HEK293 (cell line): ENCODE results near the gene TMEM150C.

Experiments used
- CTCF ChIP-seq: fragments of 450-650 bp; formaldehyde crosslinking; IDR thresholded peaks from 2 replicates; pipeline ENCODE4 v1.5.1; 2016; ENCODE audit warnings: missing biosample characterization, missing genetic modification characterization
- PATZ1 ChIP-seq: fragments of 450-650 bp; formaldehyde crosslinking; IDR thresholded peaks from 2 replicates; pipeline ENCODE4 v1.5.1; 2016; ENCODE audit warnings: missing biosample characterization, missing genetic modification characterization
- REST ChIP-seq: fragments of 450-650 bp; formaldehyde crosslinking; IDR thresholded peaks from 2 replicates; pipeline ENCODE4 v1.5.1; 2016; ENCODE audit warnings: missing biosample characterization, missing genetic modification characterization
- SALL2 ChIP-seq: fragments of 450-650 bp; formaldehyde crosslinking; IDR thresholded peaks from 2 replicates; pipeline ENCODE4 v1.5.0; 2017; ENCODE audit warnings: missing biosample characterization, mild to moderate bottlenecking, missing genetic modification characterization, borderline replicate concordance
- TRIM28 ChIP-seq: IDR thresholded peaks from 2 replicates; pipeline ENCODE4 v1.6.1; 2011; ENCODE audit warnings: low read length, control low read depth, borderline replicate concordance
- ZBTB1 ChIP-seq: fragments of 450-650 bp; formaldehyde crosslinking; IDR thresholded peaks from 2 replicates; pipeline ENCODE4 v1.5.1; 2016; ENCODE audit warnings: missing biosample characterization, missing genetic modification characterization
- ZIC2 ChIP-seq: fragments of 450-650 bp; formaldehyde crosslinking; IDR thresholded peaks from 2 replicates; pipeline ENCODE4 v1.5.1; 2016; ENCODE audit warnings: missing biosample characterization, missing genetic modification characterization
- ZNF18 ChIP-seq: fragments of 450-650 bp; formaldehyde crosslinking; IDR thresholded peaks from 2 replicates; pipeline ENCODE4 v1.5.1; 2016; ENCODE audit warnings: missing biosample characterization, missing genetic modification characterization
- ZNF26 ChIP-seq: fragments of 450-650 bp; formaldehyde crosslinking; IDR thresholded peaks from 2 replicates; pipeline ENCODE4 v1.5.1; 2016; ENCODE audit warnings: missing biosample characterization, missing genetic modification characterization
- ZNF501 ChIP-seq: fragments of 450-650 bp; formaldehyde crosslinking; IDR thresholded peaks from 2 replicates; pipeline ENCODE4 v1.5.1; 2016; ENCODE audit warnings: missing biosample characterization, missing genetic modification characterization
- ZNF777 ChIP-seq: fragments of 450-650 bp; formaldehyde crosslinking; IDR thresholded peaks from 2 replicates; pipeline ENCODE4 v1.5.1; 2017; ENCODE audit warnings: missing biosample characterization, missing genetic modification characterization, borderline replicate concordance
- ZSCAN4 ChIP-seq: fragments of 450-650 bp; formaldehyde crosslinking; IDR thresholded peaks from 2 replicates; pipeline ENCODE4 v1.5.1; 2017; ENCODE audit warnings: missing biosample characterization, missing genetic modification characterization

- no peak for TF ChIP-seq ZBTB1 (tag by site-specific recombination)
- no peak for TF ChIP-seq CTCF (tag by site-specific recombination)
- TF ChIP-seq TRIM28, result no peak
- TF ChIP-seq PATZ1 (tag by site-specific recombination), result no peak
- TF ChIP-seq ZNF501, result no peak
- no peak for TF ChIP-seq SALL2
- TF ChIP-seq ZSCAN4 (tag by site-specific recombination), result no peak
- no peak for TF ChIP-seq ZNF18 (tag by site-specific recombination)
- TF ChIP-seq ZNF777 (tag by site-specific recombination), result no peak
- TF ChIP-seq REST (tag by site-specific recombination), result no peak
- no peak for TF ChIP-seq ZIC2 (tag by site-specific recombination)
- no peak for TF ChIP-seq ZNF26
Measured at GRCh38 chr4:82495666-82496065, 66.1 kb downstream of the TMEM150C start.
